GM18508 (cell line): ENCODE measurements around the gene PPL.
"Not testable (repeated sequence)": the region's sequence is repeated elsewhere in the genome, so short reads cannot be mapped to it uniquely, and the experiment has no call there.

Experiments used
- ATAC-seq: cut with Tn5 transposase; IDR thresholded peaks from one replicate; pipeline ENCODE4 v1.9.1; 2021; ENCODE audit warnings: moderate number of reproducible peaks; ENCODE audit not compliant: insufficient read depth, unreplicated experiment

The PPL gene

GRCh38 chr16:4913130-4913773 lies 23.7 kb downstream of the PPL start:
- ATAC-seq: no peak

- ATAC-seq: no peak
These were observed 25.0 kb downstream of the PPL start for GRCh38 chr16:4911970-4912386.

- ATAC-seq: no peak
These were observed 26.1 kb downstream of the PPL start for GRCh38 chr16:4910828-4911227.

GRCh38 chr16:4909825-4910224 lies 27.1 kb downstream of the PPL start:
- ATAC-seq: no peak

GRCh38 chr16:4908854-4909401 lies 28.0 kb downstream of the PPL start:
- ATAC-seq: no peak

GRCh38 chr16:4904942-4905615 lies 31.9 kb downstream of the PPL start:
- no peak for ATAC-seq

GRCh38 chr16:4904108-4904941 lies 32.6 kb downstream of the PPL start:
- no peak for ATAC-seq

- no peak for ATAC-seq
These were observed 34.9 kb downstream of the PPL start for GRCh38 chr16:4902038-4902437.

GRCh38 chr16:4900750-4901149 lies 36.2 kb downstream of the PPL start:
- no peak for ATAC-seq

- ATAC-seq: no peak
These were observed 36.9 kb downstream of the PPL start for GRCh38 chr16:4900036-4900435.

- ATAC-seq: no peak
These were observed 37.5 kb downstream of the PPL start for GRCh38 chr16:4899474-4899846.

GRCh38 chr16:4898811-4899473 lies 38.0 kb downstream of the PPL start:
- no peak for ATAC-seq

GRCh38 chr16:4897328-4897727 lies 39.6 kb downstream of the PPL start:
- no peak for ATAC-seq

- ATAC-seq: not testable (repeated sequence)
These were observed 40.2 kb downstream of the PPL start for GRCh38 chr16:4896761-4897160.

- no peak for ATAC-seq
These were observed 41.6 kb downstream of the PPL start for GRCh38 chr16:4895366-4895765.

GRCh38 chr16:4894276-4895150 lies 42.4 kb downstream of the PPL start:
- ATAC-seq: no peak

- ATAC-seq: no peak
These were observed 43.7 kb downstream of the PPL start for GRCh38 chr16:4893103-4893862.

- no peak for ATAC-seq
These were observed 44.4 kb downstream of the PPL start for GRCh38 chr16:4892361-4893102.
